GM12878 (cell line): Measurements from ENCODE around the gene PNMA1. TPM values are rescaled to one million over a fixed set of nuclear protein-coding genes. Genes with fewer than 3 reads are reported as not detected.

Experiments
- CEBPZ ChIP-seq: fragments of 150-350 bp; IDR thresholded peaks from 2 replicates; pipeline ENCODE4 v1.6.1; 2016; ENCODE audit warnings: low read depth, low read length
- CHD2 ChIP-seq: IDR thresholded peaks from 2 replicates; pipeline ENCODE4 v1.6.1; 2011; ENCODE audit warnings: low read depth, low read length, improper control_type of control experiment, borderline replicate concordance
- DPF2 ChIP-seq: fragments of 450-650 bp; IDR thresholded peaks from 2 replicates; pipeline ENCODE4 v1.6.1; 2017; ENCODE audit warnings: mild to moderate bottlenecking
- EED ChIP-seq: sonication (generic); IDR thresholded peaks from 2 replicates; pipeline ENCODE4 v1.6.1; 2016; ENCODE audit warnings: antibody characterized with exemption, low read depth
- EP300 ChIP-seq, 2 experiments: fragments of 150-350 bp in 1 of 2; IDR thresholded peaks; 2 replicates each; pipeline ENCODE4 v1.6.1; 2011 to 2012; ENCODE audit warnings: low read depth in 2 of 2, low read length in 2 of 2, borderline replicate concordance in 1 of 2, improper control_type of control experiment in 1 of 2, inconsistent platforms in 1 of 2; ENCODE audit not compliant: control insufficient read depth in 1 of 2
- ETV6 ChIP-seq, 2 experiments: fragments of 450-650 bp in 1 of 2; IDR thresholded peaks in 1 of 2; conservative IDR thresholded peaks in 1 of 2; 2 replicates each; pipeline ENCODE4 v1.6.1; 2014; ENCODE audit warnings: antibody characterized with exemption in 1 of 2, borderline replicate concordance in 1 of 2, low read depth in 1 of 2, mild to moderate bottlenecking in 1 of 2, moderate library complexity in 1 of 2
- HCFC1 ChIP-seq: fragments of 150-350 bp; IDR thresholded peaks from 2 replicates; pipeline ENCODE4 v1.6.1; 2014; ENCODE audit warnings: low read length
- HDAC2 ChIP-seq: fragments of 200-600 bp; sonication (generic); IDR thresholded peaks from 2 replicates; pipeline ENCODE4 v1.6.1; 2017
- HSF1 ChIP-seq: fragments of 150-350 bp; IDR thresholded peaks from 2 replicates; pipeline ENCODE4 v1.6.1; 2014; ENCODE audit warnings: mild to moderate bottlenecking, low read depth, low read length
- JUNB ChIP-seq: IDR thresholded peaks from 2 replicates; pipeline ENCODE4 v1.6.1; 2016; ENCODE audit warnings: antibody characterized with exemption, mild to moderate bottlenecking
- KAT2A ChIP-seq: conservative IDR thresholded peaks from 2 replicates; pipeline ENCODE4 v1.6.1; 2011; ENCODE audit warnings: low read depth, low read length; ENCODE audit not compliant: control insufficient read depth
- MLLT1 ChIP-seq: fragments of 450-650 bp; IDR thresholded peaks from 2 replicates; pipeline ENCODE4 v1.6.1; 2016; ENCODE audit warnings: mild to moderate bottlenecking
- MTA2 ChIP-seq: fragments of 450-650 bp; IDR thresholded peaks from 2 replicates; pipeline ENCODE4 v1.6.1; 2016; ENCODE audit warnings: low read depth, mild to moderate bottlenecking, moderate library complexity
- NR2F1 ChIP-seq: fragments of 450-650 bp; conservative IDR thresholded peaks from 2 replicates; pipeline ENCODE4 v1.6.1; 2017; ENCODE audit warnings: mild to moderate bottlenecking
- NRF1 ChIP-seq: conservative IDR thresholded peaks from 2 replicates; pipeline ENCODE4 v1.6.1; 2011; ENCODE audit warnings: mild to moderate bottlenecking, low read depth, low read length, improper control_type of control experiment
- SIX5 ChIP-seq: IDR thresholded peaks from 2 replicates; pipeline ENCODE4 v1.6.1; 2011; ENCODE audit warnings: mild to moderate bottlenecking, low read depth, low read length, moderate library complexity; ENCODE audit not compliant: severe bottlenecking
- SMAD5 ChIP-seq: IDR thresholded peaks from 2 replicates; pipeline ENCODE4 v1.6.1; 2016; ENCODE audit warnings: antibody characterized with exemption, low read depth
- SUPT20H ChIP-seq: IDR thresholded peaks from 2 replicates; pipeline ENCODE4 v1.6.1; 2011; ENCODE audit warnings: low read depth, mild to moderate bottlenecking, low read length, moderate library complexity, borderline replicate concordance; ENCODE audit not compliant: control insufficient read depth
- TCF3 ChIP-seq: IDR thresholded peaks from 2 replicates; pipeline ENCODE4 v1.6.1; 2012; ENCODE audit warnings: low read depth, mild to moderate bottlenecking, low read length, borderline replicate concordance; ENCODE audit not compliant: insufficient read depth
- ZNF274 ChIP-seq: IDR thresholded peaks from one replicate; pipeline ENCODE4 v1.8.0; 2011; ENCODE audit not compliant: insufficient read length, insufficient read depth
- polyA plus RNA-seq, 11 experiments: library from polyadenylated mRNA; depleted of rRNA in 4 of 11; unstranded in 6 of 11; stranded (reverse) in 5 of 11; fragments of >200 nt; fragmentation: Nextera tagmentation in 4 of 11; fragmentation: Illumina TruSeq in 1 of 11; extraction: Ambion mirVana in 4 of 11; extraction: Trizol in 1 of 11; gene quantifications; 1 replicate in 1 of 11; 2 replicates in 10 of 11; pipeline versions ENCODE4 v1.2.1 to v1.2.3, GENCODE V29; 2011 to 2016; ENCODE audit warnings: inconsistent platforms in 2 of 11, missing spikeins in 2 of 11, low read depth in 1 of 11
- total RNA-seq, 4 experiments: library from RNA; depleted of rRNA in 3 of 4; stranded (reverse); fragments of >200 nt in 3 of 4; fragmentation: Illumina TruSeq in 1 of 4; extraction: Trizol in 1 of 4; gene quantifications; 2 replicates each; pipeline versions ENCODE4 v1.2.1 to v1.2.3, GENCODE V29; 2013 to 2021

The PNMA1 gene
- total and polyA plus RNA-seq, 10 of the 15 experiments (the other 5 are each of a cell fraction or from before 2014, with no cell fraction given): 1.8 to 39.3 (median 11.1) TPM

GRCh38 chr14:73696466-73697400, 17.5 kb downstream of the PNMA1 start (continued):
- TF ChIP-seq HDAC2 (no peak), ZNF274 (no peak), SUPT20H (no peak), MLLT1 (0 out of 2 replicates have a peak, but pooled peaks have one; percentile 55), EED (peak; percentile 86), SMAD5 (no peak), EP300 (IDR thresholded peaks at IDR 0.05; ENCODE audit: borderline replicate concordance in 1 of 2, control insufficient read depth in 1 of 2, low read depth in 2 of 2, low read length in 2 of 2) (peak; percentile 72 to 97), CHD2 (no peak; the same call in 1 of the 2 replicates), ETV6 (conservative IDR thresholded peaks at IDR 0.05 in 1 of 2, IDR thresholded peaks at IDR 0.05 in 1 of 2; ENCODE audit: borderline replicate concordance in 1 of 2, low read depth in 1 of 2) (peak in 1 of 2 experiments; percentile 14; a peak in 1 of 4 replicates), SIX5 (no peak), CEBPZ (no peak), KAT2A (no peak), HSF1 (no peak), HCFC1 (no peak), MTA2 (peak; percentile 97), NR2F1 (peak; percentile 56; the same call in 1 of the 2 replicates), JUNB (peak; percentile 99), NRF1 (no peak), TCF3 (0 out of 2 replicates have a peak, but pooled peaks have one; percentile 53), DPF2 (peak; percentile 99)
